A673 (cell line): Measurements from ENCODE around the gene ITGB1BP1.

ENCODE experiments used
- CTCF ChIP-seq: fragments of 300-800, 200-600 bp; sonication (generic); conservative IDR thresholded peaks from 2 replicates; pipeline ENCODE4 v1.5.1; 2017; ENCODE audit warnings: low read depth, mild to moderate bottlenecking, antibody characterized with exemption, low read length, moderate library complexity, mixed read lengths
- EZH2 ChIP-seq: fragments of 200-600 bp; sonication (generic); IDR thresholded peaks from 2 replicates; pipeline ENCODE4 v1.6.1; 2017; ENCODE audit warnings: borderline replicate concordance, low read depth, mild to moderate bottlenecking, mixed read lengths, antibody characterized with exemption, low read length; ENCODE audit not compliant: poor library complexity, severe bottlenecking

DNA sequence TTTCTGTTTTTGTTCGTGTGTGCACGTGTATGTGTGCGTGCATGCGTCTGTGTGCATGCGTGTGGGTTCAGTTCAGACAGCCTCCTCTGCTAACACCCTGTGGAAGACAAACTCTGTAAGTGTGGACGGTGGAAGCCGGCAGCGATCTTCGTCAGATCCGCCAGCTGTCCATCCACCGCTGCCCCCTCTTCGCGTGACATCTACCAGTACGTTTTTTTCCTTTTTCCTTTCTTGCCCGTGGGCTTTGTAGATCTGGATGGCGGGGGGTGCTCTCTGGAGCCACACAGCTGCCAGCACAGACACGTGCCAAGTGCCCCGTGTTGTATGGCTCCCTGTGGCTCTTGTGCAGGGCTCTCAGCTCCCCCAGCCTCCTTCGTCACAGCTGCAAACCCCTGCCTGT, 32.3 kb downstream of the ITGB1BP1 start:
- TF ChIP-seq EZH2 (no peak), CTCF (no peak)
